GM18507 (cell line): ENCODE results near the gene DUOXA1.
"Not testable (repeated sequence)": the region's sequence is repeated elsewhere in the genome, so short reads cannot be mapped to it uniquely, and the experiment has no call there.

Source experiments
- DNase-seq: peaks from one replicate; pipeline ENCODE4 v3.0.0; 2011; ENCODE audit warnings: low read depth; ENCODE audit not compliant: insufficient read length; ENCODE audit errors: extremely low spot score
- FAIRE-seq: peaks from 2 replicates; lab custom pipeline; 2011; peaks lifted over from hg19 to GRCh38; lab: Jason Lieb, UNC

The DUOXA1 gene

DNA sequence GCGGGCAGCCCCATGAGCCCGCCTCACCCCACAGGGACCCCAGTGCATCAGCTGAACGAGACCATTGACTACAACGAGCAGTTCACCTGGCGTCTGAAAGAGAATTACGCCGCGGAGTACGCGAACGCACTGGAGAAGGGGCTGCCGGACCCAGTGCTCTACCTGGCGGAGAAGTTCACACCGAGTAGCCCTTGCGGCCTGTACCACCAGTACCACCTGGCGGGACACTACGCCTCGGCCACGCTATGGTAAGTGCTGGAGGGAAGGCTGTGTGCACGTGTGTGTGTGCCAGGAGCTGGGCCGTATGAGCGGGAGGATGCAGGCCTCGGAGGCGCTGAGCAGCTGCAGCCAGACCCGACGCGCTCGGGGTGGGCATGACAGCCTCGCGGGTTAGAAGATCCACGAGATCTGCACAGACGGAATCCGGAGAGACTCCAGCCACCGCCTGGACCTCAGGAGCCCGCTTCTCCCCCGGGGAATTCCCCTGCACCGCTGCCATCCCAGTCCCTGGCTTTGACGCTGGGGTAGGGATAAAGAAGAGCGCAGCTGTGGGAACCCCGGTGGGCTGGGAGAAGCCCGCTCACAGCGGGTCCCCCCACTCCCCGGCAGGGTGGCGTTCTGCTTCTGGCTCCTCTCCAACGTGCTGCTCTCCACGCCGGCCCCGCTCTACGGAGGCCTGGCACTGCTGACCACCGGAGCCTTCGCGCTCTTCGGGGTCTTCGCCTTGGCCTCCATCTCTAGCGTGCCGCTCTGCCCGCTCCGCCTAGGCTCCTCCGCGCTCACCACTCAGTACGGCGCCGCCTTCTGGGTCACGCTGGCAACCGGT is 13.0 kb downstream of the DUOXA1 start:
- DNase-seq (no peak), FAIRE-seq (no peak)

GRCh38 chr15:45116006-45116481 is 13.6 kb downstream of the DUOXA1 start:
- no peak for DNase-seq
- FAIRE-seq, result no peak

GRCh38 chr15:45115312-45115820 is 14.3 kb downstream of the DUOXA1 start:
- DNase-seq, result no peak
- FAIRE-seq, result no peak

DNA sequence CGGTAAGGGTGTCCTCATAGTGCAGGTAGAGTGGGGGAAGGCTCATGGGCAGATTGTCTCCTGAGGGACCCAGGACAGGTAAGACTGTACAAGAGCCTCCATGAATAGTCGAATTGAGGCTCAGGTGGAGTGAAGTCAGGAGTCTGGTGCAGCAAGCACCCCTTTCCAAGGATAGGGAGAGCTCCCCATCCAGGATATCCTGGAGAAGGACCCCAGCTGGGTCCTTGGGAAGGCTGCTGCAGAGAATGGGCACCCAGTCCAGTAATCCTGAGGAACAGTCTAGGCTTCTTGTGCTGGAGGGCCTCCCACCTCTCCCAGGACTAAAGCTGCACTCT is 15.0 kb downstream of the DUOXA1 start:
- no peak for FAIRE-seq
- DNase-seq, result no peak

DNA sequence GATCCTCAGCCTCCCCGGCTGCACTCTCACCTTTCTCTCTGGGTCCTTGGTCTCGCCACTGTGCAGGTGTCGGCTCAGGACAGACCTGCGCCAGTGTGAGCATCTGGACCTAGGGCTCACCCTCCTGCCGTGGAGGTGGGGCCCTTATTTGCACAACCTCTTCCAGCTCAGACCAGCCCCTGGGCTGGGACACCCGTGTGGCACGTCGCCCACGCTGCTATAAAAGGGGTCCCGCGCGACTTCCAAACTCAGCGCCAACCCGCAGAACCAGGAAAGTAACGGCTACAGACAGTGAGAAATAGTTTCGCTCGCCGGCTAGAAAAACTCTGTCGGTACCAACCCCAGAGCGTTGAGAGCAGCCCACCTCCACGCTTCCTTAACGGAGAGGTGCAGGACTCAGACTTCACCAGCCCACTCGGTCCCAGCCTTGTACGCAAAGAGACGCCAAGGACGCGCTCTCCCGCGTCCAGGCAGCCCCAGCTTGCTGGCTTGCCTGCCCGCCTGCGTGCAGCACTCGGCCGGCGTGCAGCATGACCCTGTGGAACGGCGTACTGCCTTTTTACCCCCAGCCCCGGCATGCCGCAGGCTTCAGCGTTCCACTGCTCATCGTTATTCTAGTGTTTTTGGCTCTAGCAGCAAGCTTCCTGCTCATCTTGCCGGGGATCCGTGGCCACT is 15.5 kb downstream of the DUOXA1 start, which contains the start of the genes DUOX2 and DUOXA2:
TSS of gene DUOX2 (minus strand) at position 97 of the 675 bp plus-strand sequence. CDS start 761 bp downstream, outside the sequence.
TSS of gene DUOXA2 (plus strand) at position 251 of the 675 bp plus-strand sequence. CDS start at position 531, 280 bp downstream.
- FAIRE-seq, result no peak
- DNase-seq, result no peak

- DNase-seq (no peak), FAIRE-seq (no peak)
Measured at GRCh38 chr15:45113380-45113990, 16.2 kb downstream of the DUOXA1 start.

GRCh38 chr15:45112591-45113379 is 16.9 kb downstream of the DUOXA1 start:
- DNase-seq, result no peak
- FAIRE-seq, result no peak

DNA sequence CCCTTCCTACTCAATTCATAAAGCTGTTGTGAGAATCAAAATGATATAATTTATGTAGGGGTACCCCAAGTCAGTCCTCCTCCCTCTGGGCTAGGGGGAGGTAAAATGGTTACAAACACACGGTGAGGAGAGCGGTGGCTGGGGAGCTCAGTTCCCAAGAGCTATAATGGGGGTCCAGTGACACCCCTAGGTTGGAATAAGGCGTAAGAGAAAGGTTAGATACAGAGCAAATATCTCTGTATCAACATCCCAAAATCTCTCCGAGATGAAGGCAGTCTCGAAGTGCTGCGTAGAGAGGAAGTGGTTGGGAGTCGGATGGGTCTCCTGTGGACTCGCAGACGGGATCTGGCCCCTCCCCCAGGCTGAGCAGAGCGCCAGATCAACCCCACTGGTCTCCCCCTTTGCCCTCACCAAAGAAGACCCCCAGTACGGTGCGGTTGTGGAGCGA is 17.5 kb downstream of the DUOXA1 start:
- DNase-seq, result no peak
- no peak for FAIRE-seq

- DNase-seq (no peak), FAIRE-seq (no peak)
Measured at GRCh38 chr15:45111390-45112142, 18.1 kb downstream of the DUOXA1 start.

DNA sequence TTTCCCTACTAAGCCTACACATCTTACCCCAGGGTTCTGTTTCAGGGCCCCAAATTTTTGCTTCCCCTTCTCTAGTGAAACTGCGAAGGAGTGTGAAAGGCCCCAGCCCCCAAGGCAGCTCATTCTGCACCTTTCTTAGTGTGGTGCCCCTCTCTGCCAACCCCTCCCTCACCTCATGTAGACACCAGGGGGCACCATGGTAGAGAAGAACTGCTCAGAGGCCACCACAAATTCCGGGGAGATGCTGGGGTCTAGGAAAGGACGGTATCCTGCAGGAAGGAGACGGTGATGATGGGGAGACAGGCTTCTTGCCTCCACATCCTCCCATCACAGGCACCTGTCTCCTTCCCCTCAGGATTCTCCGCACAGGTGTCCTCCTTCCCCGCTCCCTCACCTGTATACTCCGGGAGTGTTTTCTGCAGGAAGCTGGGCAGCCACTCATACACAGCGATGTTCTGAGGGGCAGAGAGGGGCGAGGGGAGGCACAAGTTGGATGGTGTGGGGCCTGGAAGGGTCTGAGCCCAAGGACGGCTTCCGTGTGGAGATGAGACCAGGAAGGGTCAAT is 19.3 kb downstream of the DUOXA1 start:
- FAIRE-seq (no peak), DNase-seq (no peak)

DNA sequence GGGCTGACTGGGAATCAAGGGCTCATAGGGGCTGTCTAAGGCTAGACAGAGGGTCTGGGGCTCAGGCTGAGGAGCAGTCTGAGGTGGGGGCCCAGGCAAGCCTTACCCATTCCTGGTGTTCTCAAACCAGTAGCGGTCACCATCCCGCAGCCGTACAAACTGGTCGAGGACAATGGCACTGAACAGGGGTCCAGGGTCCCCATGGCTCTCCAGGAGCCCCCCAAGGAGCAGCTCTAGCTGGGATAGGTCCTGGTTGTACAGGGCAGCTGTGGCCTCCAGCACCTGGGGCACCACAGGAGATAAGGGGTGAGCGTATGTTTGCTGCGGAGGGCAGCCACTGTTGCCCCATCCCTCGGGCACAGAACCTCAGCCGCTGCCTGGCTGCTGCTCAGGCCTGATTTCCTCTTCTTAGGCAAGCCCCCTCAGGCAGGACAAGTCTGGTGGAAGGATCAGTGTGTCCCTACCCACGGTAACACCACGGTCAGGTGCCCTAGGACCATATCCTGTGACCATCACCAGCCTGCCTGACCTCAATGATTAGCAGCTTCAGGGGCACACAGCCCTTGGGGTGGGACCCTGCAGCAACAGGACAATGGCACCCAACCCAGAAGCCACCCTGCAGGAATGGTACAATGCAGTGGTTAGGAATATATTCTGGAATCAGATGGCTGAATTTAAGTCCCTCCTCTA is 21.6 kb downstream of the DUOXA1 start:
- DNase-seq (no peak), FAIRE-seq (no peak)

GRCh38 chr15:45106002-45106790 is 23.5 kb downstream of the DUOXA1 start:
- DNase-seq (no peak), FAIRE-seq (no peak)

- no peak for FAIRE-seq
- DNase-seq, result no peak
Measured at GRCh38 chr15:45105586-45105985, 24.1 kb downstream of the DUOXA1 start.

- not testable (repeated sequence) for DNase-seq, FAIRE-seq
Measured at GRCh38 chr15:45104170-45104569, 25.5 kb downstream of the DUOXA1 start.

DNA sequence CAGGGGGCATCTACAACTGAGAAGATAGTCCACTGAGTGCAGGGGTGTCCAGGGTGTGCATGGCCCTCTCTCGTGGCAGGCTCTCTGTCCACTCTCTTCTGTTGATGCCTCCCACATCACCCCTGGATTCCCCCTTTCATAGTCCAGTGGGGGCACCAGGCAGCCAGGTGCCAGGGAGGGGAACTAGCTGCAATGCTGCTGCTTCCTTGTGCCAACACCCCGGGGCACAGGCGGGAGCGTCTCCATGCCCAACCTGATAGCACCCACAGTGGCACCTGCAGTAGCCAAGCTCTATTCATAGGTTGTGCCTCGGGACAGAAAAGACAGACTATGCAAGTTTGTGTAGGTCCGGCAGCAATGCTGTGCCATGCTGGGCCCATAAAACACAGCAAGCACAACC is 27.5 kb downstream of the DUOXA1 start:
- FAIRE-seq, result no peak
- DNase-seq, result no peak

DNA sequence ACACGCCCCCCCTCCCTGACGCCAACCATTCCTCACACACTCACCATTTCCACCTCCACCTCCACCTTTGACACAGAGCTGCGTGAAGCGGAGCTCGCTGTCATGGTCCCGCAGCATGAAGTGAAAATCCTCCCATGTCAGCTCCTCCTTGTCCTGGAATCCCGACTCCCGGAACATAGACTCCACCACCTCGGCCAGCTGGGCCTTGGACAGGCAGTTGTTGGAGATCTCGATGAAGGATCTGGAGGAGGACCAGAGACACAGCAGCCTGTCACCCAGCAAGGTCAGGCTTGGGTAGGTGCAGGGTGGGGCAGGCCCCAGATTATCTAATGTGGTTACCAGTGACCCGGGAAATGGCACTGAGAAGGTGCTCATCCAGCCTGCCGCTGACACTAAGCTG is 27.9 kb downstream of the DUOXA1 start:
- FAIRE-seq (no peak), DNase-seq (no peak)
